ENCODE data around the gene PCDHGA6.
"Not testable (repeated sequence)": the region's sequence is repeated elsewhere in the genome, so short reads cannot be mapped to it uniquely, and the experiment has no call there.

The PCDHGA6 gene

GRCh38 chr5:141413540-141414069 is 39.9 kb downstream of the PCDHGA6 start:
- DNase-seq = no peak
- Histone ChIP-seq H3F3A (ENCODE audit: insufficient read depth, low read length) (no peaks in the 10 kb centered on the region), H3K27me3 (replicated peaks; ENCODE audit: insufficient read depth, low read length) (peaks cover 19% of the 10 kb centered on the region), H3K4me3 (ENCODE audit: low read length) (peak overlapping the region; percentile 55), H3K9me2 (replicated peaks; ENCODE audit: insufficient read depth, low read length) (no peaks in the 10 kb centered on the region), H3K9ac (ENCODE audit: low read length) (no peak overlapping the region), H4K20me1 (ENCODE audit: insufficient read depth, low read length) (no peaks in the 10 kb centered on the region), H3K4me2 (ENCODE audit: low read depth, low read length) (peak overlapping the region; percentile 57), H3K79me2 (ENCODE audit: low read length) (no peaks in the 10 kb centered on the region), H3K36me3 (replicated peaks; ENCODE audit: insufficient read depth, low read length) (no peaks in the 10 kb centered on the region), H3K4me1 (ENCODE audit: low read length) (no peaks in the 10 kb centered on the region), H3K9me3 (replicated peaks; ENCODE audit: insufficient read depth, low read length) (no peaks in the 10 kb centered on the region), H2AFZ (ENCODE audit: low read length) (peak overlapping the region; percentile 8; the same call in 1 of the 2 replicates), H3K27ac (ENCODE audit: low read length) (no peak overlapping the region)
- TF ChIP-seq, protein P1, sequence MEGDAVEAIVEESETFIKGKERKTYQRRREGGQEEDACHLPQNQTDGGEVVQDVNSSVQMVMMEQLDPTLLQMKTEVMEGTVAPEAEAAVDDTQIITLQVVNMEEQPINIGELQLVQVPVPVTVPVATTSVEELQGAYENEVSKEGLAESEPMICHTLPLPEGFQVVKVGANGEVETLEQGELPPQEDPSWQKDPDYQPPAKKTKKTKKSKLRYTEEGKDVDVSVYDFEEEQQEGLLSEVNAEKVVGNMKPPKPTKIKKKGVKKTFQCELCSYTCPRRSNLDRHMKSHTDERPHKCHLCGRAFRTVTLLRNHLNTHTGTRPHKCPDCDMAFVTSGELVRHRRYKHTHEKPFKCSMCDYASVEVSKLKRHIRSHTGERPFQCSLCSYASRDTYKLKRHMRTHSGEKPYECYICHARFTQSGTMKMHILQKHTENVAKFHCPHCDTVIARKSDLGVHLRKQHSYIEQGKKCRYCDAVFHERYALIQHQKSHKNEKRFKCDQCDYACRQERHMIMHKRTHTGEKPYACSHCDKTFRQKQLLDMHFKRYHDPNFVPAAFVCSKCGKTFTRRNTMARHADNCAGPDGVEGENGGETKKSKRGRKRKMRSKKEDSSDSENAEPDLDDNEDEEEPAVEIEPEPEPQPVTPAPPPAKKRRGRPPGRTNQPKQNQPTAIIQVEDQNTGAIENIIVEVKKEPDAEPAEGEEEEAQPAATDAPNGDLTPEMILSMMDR (IDR thresholded peaks at IDR 0.05; ENCODE audit: low read length) = no peak
- TF ChIP-seq EZH2phosphoT487 (IDR thresholded peaks at IDR 0.05; ENCODE audit: low read length) = no peak
- no peak for TF ChIP-seq EZH2 (optimal IDR thresholded peaks at IDR 0.05; ENCODE audit: low read depth, low read length)

DNA sequence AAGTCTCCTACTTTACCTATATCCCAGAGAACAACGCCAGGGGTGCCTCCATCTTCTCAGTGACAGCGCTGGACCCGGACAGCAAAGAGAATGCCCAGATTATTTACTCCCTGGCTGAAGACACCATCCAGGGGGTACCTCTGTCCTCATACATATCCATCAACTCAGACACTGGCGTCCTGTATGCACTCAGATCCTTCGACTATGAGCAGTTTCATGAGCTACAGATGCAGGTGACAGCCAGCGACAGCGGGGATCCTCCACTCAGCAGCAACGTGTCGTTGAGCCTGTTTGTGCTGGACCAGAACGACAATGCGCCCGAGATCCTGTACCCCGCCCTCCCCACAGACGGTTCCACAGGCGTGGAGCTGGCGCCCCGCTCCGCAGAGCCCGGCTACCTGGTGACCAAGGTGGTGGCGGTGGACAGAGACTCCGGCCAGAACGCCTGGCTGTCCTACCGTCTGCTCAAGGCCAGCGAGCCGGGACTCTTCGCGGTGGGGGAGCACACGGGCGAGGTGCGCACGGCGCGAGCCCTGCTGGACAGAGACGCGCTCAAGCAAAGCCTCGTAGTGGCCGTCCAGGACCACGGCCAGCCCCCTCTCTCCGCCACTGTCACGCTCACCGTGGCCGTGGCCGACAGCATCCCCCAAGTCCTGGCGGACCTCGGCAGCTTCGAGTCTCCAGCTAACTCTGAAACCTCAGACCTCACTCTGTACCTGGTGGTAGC is 41.0 kb downstream of the PCDHGA6 start:
- not testable (repeated sequence) for H3K4me2 ChIP-seq (ENCODE audit: low read depth, low read length); H3K4me3 ChIP-seq (ENCODE audit: low read length); H3F3A ChIP-seq (ENCODE audit: insufficient read depth, low read length); H3K4me1 ChIP-seq (ENCODE audit: low read length); H3K27ac ChIP-seq (ENCODE audit: low read length); H3K9ac ChIP-seq (ENCODE audit: low read length); H3K36me3 ChIP-seq (replicated peaks; ENCODE audit: insufficient read depth, low read length); H2AFZ ChIP-seq (ENCODE audit: low read length); H3K9me3 ChIP-seq (replicated peaks; ENCODE audit: insufficient read depth, low read length); H3K9me2 ChIP-seq (replicated peaks; ENCODE audit: insufficient read depth, low read length); H4K20me1 ChIP-seq (ENCODE audit: insufficient read depth, low read length); H3K79me2 ChIP-seq (ENCODE audit: low read length); DNase-seq
- H3K27me3 ChIP-seq (replicated peaks; ENCODE audit: insufficient read depth, low read length) = peaks cover 25% of the 10 kb centered on the region

DNA sequence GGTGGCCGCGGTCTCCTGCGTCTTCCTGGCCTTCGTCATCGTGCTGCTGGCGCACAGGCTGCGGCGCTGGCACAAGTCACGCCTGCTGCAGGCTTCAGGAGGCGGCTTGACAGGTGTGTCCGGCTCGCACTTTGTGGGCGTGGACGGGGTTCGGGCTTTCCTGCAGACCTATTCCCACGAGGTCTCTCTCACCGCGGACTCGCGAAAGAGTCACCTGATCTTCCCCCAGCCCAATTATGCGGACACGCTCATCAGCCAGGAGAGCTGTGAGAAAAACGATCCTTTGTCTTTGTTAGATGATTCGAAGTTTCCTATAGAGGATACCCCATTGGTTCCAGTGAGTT is 41.6 kb downstream of the PCDHGA6 start:
- H3K79me2 ChIP-seq (ENCODE audit: low read length); DNase-seq; H3K4me1 ChIP-seq (ENCODE audit: low read length); H4K20me1 ChIP-seq (ENCODE audit: insufficient read depth, low read length); H3K27ac ChIP-seq (ENCODE audit: low read length); H3K9me3 ChIP-seq (replicated peaks; ENCODE audit: insufficient read depth, low read length); H3K9ac ChIP-seq (ENCODE audit: low read length); H3K36me3 ChIP-seq (replicated peaks; ENCODE audit: insufficient read depth, low read length); H3K4me3 ChIP-seq (ENCODE audit: low read length); H2AFZ ChIP-seq (ENCODE audit: low read length); H3K4me2 ChIP-seq (ENCODE audit: low read depth, low read length); H3K9me2 ChIP-seq (replicated peaks; ENCODE audit: insufficient read depth, low read length); H3F3A ChIP-seq (ENCODE audit: insufficient read depth, low read length): not testable (repeated sequence)
- H3K27me3 ChIP-seq (replicated peaks; ENCODE audit: insufficient read depth, low read length) = peaks cover 25% of the 10 kb centered on the region

DNA sequence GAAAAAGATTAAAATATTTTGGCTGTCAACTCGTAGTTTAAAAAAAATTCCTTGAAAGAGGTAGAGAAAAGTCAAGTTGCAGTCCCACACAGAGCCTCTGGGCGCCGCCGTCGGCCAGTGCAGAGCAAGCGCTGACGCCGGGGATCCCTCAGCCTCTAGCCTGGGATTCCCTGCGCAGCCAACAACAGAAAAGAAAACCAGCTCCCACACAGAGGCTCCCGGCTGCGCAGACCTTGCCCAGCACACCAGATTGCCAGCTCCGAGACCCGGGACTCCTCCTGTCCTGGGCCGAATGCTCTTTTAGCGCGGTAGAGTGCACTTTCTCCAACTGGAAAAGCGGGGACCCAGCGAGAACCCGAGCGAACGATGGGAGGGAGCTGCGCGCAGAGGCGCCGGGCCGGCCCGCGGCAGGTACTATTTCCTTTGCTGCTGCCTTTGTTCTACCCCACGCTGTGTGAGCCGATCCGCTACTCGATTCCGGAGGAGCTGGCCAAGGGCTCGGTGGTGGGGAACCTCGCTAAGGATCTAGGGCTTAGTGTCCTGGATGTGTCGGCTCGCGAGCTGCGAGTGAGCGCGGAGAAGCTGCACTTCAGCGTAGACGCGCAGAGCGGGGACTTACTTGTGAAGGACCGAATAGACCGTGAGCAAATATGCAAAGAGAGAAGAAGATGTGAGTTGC is 43.9 kb downstream of the PCDHGA6 start, which contains the start of gene PCDHGB7:
PCDHGB7 (plus strand) TSS at position 184 of the 679 bp plus-strand sequence; CDS start at position 367, 183 bp downstream.
- not testable (repeated sequence) for H3F3A ChIP-seq (ENCODE audit: insufficient read depth, low read length); H4K20me1 ChIP-seq (ENCODE audit: insufficient read depth, low read length); H3K27ac ChIP-seq (ENCODE audit: low read length); H3K36me3 ChIP-seq (replicated peaks; ENCODE audit: insufficient read depth, low read length); H3K9ac ChIP-seq (ENCODE audit: low read length); H3K79me2 ChIP-seq (ENCODE audit: low read length); H3K9me2 ChIP-seq (replicated peaks; ENCODE audit: insufficient read depth, low read length); H3K4me1 ChIP-seq (ENCODE audit: low read length); H3K9me3 ChIP-seq (replicated peaks; ENCODE audit: insufficient read depth, low read length)
- peak; percentile 78 for DNase-seq
- Histone ChIP-seq H2AFZ (ENCODE audit: low read length) (peak within 1 kb of the TSS; percentile 76), H3K4me3 (ENCODE audit: low read length) (peak within 1 kb of the TSS; percentile 67), H3K27me3 (replicated peaks; ENCODE audit: insufficient read depth, low read length) (peaks cover 37% of the 10 kb centered on the region), H3K4me2 (ENCODE audit: low read depth, low read length) (peak within 1 kb of the TSS; percentile 58)
- TF ChIP-seq, protein P1 (IDR thresholded peaks at IDR 0.05; ENCODE audit: low read length) = peak; percentile 69
